NB4 (cell line): ENCODE measurements around the gene RPS16.

Experiments
- CTCF ChIP-seq: IDR thresholded peaks from one replicate; pipeline ENCODE4 v1.5.1; 2012; ENCODE audit warnings: low read depth, low read length
- MYC ChIP-seq: IDR thresholded peaks from 2 replicates; pipeline ENCODE4 v1.6.1; 2011; ENCODE audit warnings: low read depth, low read length
- POLR2A ChIP-seq: IDR thresholded peaks from 2 replicates; pipeline ENCODE4 v1.6.1; 2011; ENCODE audit warnings: mild to moderate bottlenecking; ENCODE audit not compliant: insufficient read length; ENCODE audit errors: extremely low read depth

GRCh38 chr19:39411832-39412099 is 24.0 kb downstream of the RPS16 start:
- peak; percentile 64 for TF ChIP-seq CTCF
- TF ChIP-seq MYC, result no peak
- TF ChIP-seq POLR2A, result no peak
